Mucosa of rectum (tissue), 2 donors: Measurements from ENCODE around the gene ARID4B.
"Not testable (repeated sequence)": the region's sequence is repeated elsewhere in the genome, so short reads cannot be mapped to it uniquely, and the experiment has no call there.

Source experiments
- H3K27ac ChIP-seq, 2 donors: one replicate each; pipeline ENCODE4 v1.7.0; 2013; ENCODE audit warnings: inconsistent platforms in 2 of 2, low read depth in 2 of 2, low read length in 2 of 2
- H3K27me3 ChIP-seq, 2 donors: one replicate each; pipeline ENCODE4 v1.7.0; 2013; ENCODE audit warnings: low read length in 2 of 2; ENCODE audit not compliant: control insufficient read depth in 2 of 2, insufficient read depth in 2 of 2
- H3K36me3 ChIP-seq, 2 donors: one replicate each; pipeline ENCODE4 v1.7.0; 2013; ENCODE audit warnings: low read length in 2 of 2; ENCODE audit not compliant: control insufficient read depth in 2 of 2, insufficient read depth in 2 of 2
- H3K4me1 ChIP-seq, 2 donors: one replicate each; pipeline ENCODE4 v1.7.0; 2013; ENCODE audit warnings: low read length in 2 of 2, mild to moderate bottlenecking in 1 of 2; ENCODE audit not compliant: control insufficient read depth in 2 of 2, insufficient read depth in 2 of 2
- H3K4me3 ChIP-seq, 2 donors: one replicate each; pipeline ENCODE4 v1.7.0; 2013; ENCODE audit warnings: low read length in 2 of 2
- H3K9ac ChIP-seq, 2 donors: one replicate each; pipeline ENCODE4 v1.7.0; 2013; ENCODE audit warnings: low read length in 2 of 2, low read depth in 1 of 2, mild to moderate bottlenecking in 1 of 2
- H3K9me3 ChIP-seq, 2 donors: one replicate each; pipeline ENCODE4 v1.7.0; 2013; ENCODE audit warnings: low read length in 2 of 2; ENCODE audit not compliant: control insufficient read depth in 2 of 2
- donor health status: healthy.
- donor health status: Normal muscosa, but diverticular disease.

ARID4B gene

GRCh38 chr1:235213752-235214151 is 114.2 kb downstream of the ARID4B start:
- Histone ChIP-seq H3K36me3 (peaks cover 20 to 21% of the 10 kb centered on the region in 2 donors), H3K9ac (no peak overlapping the region), H3K4me1 (no peaks in the 10 kb centered on the region), H3K27me3 (no peaks in the 10 kb centered on the region), H3K4me3 (no peak overlapping the region), H3K9me3 (no peaks in the 10 kb centered on the region), H3K27ac (no peak overlapping the region)

- H3K27ac ChIP-seq, result no peak overlapping the region
- no peak overlapping the region for H3K4me3 ChIP-seq
Observed at GRCh38 chr1:235211517-235211916, 116.5 kb downstream of the ARID4B start.

DNA sequence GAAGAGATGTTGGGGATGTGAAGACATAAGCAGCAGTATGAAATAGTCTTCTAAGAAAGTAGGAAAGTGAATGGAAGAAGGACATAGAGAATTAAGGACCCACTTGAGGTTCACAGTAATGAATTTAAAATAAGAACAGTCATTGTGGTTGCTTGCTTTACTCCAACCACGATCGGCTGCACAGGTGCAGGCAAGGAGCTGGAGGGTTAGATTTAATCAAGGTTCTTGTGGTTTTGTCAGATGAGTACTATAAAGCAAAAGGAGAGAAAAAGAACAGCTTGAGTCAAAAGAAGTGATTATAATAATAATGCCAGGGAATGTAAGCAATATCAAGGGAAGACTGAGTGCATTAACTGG is 120.8 kb downstream of the ARID4B start:
- Histone ChIP-seq H3K36me3 (peaks cover 5 to 14% of the 10 kb centered on the region in 2 donors), H3K9me3 (no peaks in the 10 kb centered on the region), H3K27ac (no peak overlapping the region)

More at GRCh38 chr1:235211517-235211916, 116.5 kb downstream of the ARID4B start:
- Histone ChIP-seq H3K9ac (no peak overlapping the region), H3K4me1 (no peaks in the 10 kb centered on the region), H3K9me3 (no peaks in the 10 kb centered on the region), H3K27me3 (no peaks in the 10 kb centered on the region), H3K36me3 (peaks cover 21 to 22% of the 10 kb centered on the region in 2 donors)

DNA sequence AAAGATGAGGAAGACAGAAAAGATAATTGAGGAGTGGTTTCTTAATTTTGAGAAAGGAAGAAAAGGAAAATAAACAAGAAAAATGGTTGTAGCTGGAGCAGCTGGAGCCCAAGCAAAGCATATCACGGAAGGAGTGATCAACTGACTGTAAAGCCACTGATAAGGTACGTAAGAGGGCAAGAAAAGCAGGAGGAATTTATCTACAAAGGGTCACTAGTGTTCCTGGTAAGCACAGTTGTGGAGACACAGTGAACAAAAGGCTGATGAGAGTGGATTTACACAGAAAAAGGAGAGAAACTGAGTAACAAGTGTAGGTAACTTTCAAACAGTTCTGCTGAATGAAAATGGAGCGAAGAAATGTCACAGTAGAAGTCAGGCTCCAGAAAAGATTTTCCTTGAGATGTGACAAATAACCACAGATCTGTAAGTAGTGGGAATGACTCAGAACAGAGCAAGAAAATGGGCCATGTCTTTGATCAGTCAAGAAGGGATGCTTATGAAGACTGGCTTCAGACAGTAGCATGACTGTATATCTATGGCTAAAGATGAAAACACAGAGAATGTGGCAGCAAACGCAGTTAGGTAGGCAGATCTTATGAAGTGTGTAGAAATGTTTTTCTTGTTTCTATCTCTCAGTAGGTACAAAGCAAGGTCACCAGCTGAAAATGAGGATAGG is 121.3 kb downstream of the ARID4B start:
- H3K27ac ChIP-seq, result no peak overlapping the region
- H3K36me3 ChIP-seq, result peaks cover 2 to 14% of the 10 kb centered on the region in 2 donors
- no peaks in the 10 kb centered on the region for H3K9me3 ChIP-seq
- H3K27me3 ChIP-seq, result no peaks in the 10 kb centered on the region
- H3K4me1 ChIP-seq, result no peaks in the 10 kb centered on the region
- no peak overlapping the region for H3K4me3 ChIP-seq
- H3K9ac ChIP-seq, result no peak overlapping the region

More for the DNA sequence above, 120.8 kb downstream of the ARID4B start:
- Histone ChIP-seq H3K27me3 (no peaks in the 10 kb centered on the region), H3K4me3 (no peak overlapping the region), H3K9ac (no peak overlapping the region), H3K4me1 (no peaks in the 10 kb centered on the region)

- Histone ChIP-seq H3K36me3 (peaks cover 0 to 13% of the 10 kb centered on the region in 2 donors), H3K4me3 (no peak overlapping the region), H3K27ac (no peak overlapping the region), H3K9me3 (no peaks in the 10 kb centered on the region), H3K9ac (no peak overlapping the region), H3K4me1 (no peaks in the 10 kb centered on the region), H3K27me3 (no peaks in the 10 kb centered on the region)
Observed at GRCh38 chr1:235205687-235206086, 122.3 kb downstream of the ARID4B start.

DNA sequence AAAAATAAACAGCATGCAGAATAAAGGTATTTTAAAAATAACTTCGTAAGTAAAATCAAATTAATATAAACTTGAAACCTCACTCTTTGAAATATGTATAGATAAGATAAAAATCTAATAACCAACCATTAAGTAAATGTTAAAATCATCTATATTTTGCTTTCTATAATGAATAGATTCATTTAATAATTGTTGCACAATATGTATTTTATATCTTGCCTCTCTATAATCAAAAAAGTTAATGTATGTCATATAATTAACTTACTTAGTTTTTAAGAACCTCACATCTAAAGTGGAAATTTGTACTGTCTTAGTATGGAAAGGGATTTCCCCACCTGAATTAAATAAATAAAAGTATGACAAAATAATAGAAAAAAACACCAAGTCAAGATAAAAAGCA is 124.6 kb downstream of the ARID4B start:
- peaks cover 0 to 11% of the 10 kb centered on the region in 2 donors for H3K36me3 ChIP-seq
- H3K4me1 ChIP-seq, result no peaks in the 10 kb centered on the region
- H3K9ac ChIP-seq, result no peak overlapping the region
- no peak overlapping the region for H3K4me3 ChIP-seq
- H3K9me3 ChIP-seq, result no peaks in the 10 kb centered on the region
- H3K27me3 ChIP-seq, result no peaks in the 10 kb centered on the region
- H3K27ac ChIP-seq, result no peak overlapping the region

- not testable (repeated sequence) for H3K9ac ChIP-seq, H3K9me3 ChIP-seq, H3K27me3 ChIP-seq, H3K36me3 ChIP-seq, H3K4me3 ChIP-seq, H3K27ac ChIP-seq, H3K4me1 ChIP-seq
Observed at GRCh38 chr1:235202447-235202846, 125.5 kb downstream of the ARID4B start.

DNA sequence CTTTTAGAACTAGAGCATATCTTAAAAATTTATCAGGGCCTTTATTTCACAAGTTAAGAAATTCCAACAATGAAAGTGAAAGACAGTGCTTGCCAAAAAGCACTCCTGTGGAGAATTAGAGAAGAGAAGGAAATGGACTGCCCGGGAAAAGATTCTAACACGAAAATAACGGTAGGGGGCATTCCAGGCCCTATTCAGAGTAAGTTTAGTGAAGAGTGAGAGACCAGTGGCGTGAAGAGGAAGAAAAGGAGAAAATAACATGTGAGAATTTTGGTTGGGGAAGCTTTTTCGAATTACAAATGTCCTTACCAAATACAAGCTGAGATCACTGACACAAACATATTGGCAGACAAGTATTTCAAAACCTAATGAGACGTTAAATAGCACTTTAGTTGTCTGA is 128.5 kb downstream of the ARID4B start:
- H3K4me1 ChIP-seq, result no peaks in the 10 kb centered on the region
- H3K4me3 ChIP-seq, result no peak overlapping the region
- H3K27me3 ChIP-seq, result no peaks in the 10 kb centered on the region
- no peak overlapping the region for H3K27ac ChIP-seq
- H3K9ac ChIP-seq, result no peak overlapping the region
- H3K9me3 ChIP-seq, result no peaks in the 10 kb centered on the region
- peaks cover 1 to 3% of the 10 kb centered on the region in 2 donors for H3K36me3 ChIP-seq

DNA sequence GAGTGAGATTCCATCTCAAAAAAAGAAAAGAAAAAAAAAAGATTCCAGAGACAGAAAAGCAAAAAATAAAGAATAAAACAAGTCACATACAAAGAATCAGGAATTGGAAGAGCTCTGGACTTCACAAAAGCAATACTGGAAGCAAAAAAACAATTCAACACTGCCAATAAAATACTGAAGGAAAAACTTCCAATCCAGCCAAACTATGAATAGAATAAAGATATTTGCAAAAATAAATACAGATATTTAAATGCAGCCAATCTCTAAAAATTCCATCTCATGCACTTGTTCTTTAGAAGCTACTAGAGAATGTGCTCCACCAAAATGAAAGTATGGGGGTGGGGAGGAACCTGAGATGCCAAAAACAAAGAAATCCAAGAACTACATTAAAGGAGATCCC is 137.5 kb downstream of the ARID4B start:
- Histone ChIP-seq H3K27me3 (no peaks in the 10 kb centered on the region), H3K9ac (no peak overlapping the region), H3K9me3 (no peaks in the 10 kb centered on the region), H3K4me3 (no peak overlapping the region), H3K27ac (no peak overlapping the region), H3K4me1 (no peaks in the 10 kb centered on the region), H3K36me3 (peaks cover 21 to 25% of the 10 kb centered on the region in 2 donors)

DNA sequence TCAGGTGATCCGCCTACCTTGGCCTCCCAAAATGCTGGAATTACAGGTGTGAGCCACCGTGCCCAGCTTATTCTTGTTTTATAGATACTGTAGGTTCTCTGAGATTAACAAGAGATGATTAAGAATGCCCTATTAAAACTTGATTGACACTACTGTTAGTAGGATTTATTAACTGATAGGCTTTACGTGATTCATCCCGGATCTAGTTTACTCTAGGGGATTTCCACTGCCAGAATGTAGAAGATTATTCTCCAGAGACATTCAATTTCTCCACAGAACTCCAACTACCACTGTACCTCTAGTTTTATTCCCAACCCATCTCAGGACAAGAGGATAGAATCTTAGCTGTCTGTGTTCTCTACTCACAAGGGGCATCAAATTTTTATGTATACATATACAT is 140.7 kb downstream of the ARID4B start:
- Histone ChIP-seq H3K4me1 (no peaks in the 10 kb centered on the region), H3K4me3 (no peak overlapping the region), H3K9me3 (no peaks in the 10 kb centered on the region), H3K27ac (no peak overlapping the region), H3K36me3 (peaks cover 14 to 15% of the 10 kb centered on the region in 2 donors), H3K27me3 (no peaks in the 10 kb centered on the region), H3K9ac (no peak overlapping the region)
